AG20443 (cell line): Measurements from ENCODE around the gene MUS81.

ENCODE experiments used
- DNase-seq: peaks from one replicate; pipeline ENCODE4 v3.0.0; 2012; ENCODE audit warnings: low spot score, mixed read lengths

Gene MUS81

GRCh38 chr11:65892661-65893317, 32.6 kb downstream of the MUS81 start:
- no peak for DNase-seq

DNA sequence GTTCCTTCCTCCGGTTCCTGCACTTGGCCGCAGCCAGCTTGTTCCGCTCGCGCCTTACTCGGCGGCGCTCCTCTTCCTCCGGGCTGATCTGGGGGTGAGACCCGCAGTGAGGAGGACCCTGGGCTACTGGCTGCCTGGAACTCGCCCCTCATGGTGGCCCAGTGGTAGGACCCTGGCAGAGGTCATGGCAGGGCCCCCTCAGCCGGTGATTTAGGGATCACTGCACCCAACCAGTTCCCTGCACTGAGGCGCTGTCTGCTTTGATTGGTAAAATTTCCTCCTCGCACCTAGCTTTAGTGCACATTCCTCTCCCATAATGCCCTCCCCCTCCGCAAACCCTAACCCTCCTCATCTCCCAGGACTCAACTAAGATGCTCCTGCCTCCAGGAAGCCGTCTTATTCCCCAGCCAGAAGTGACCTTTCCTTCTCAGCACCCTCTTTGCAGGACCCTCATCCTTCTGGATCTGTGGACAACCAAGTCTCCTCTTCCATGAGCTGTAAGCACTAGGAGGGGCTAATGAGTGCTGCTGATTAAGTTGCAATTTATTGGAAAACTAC, 33.9 kb downstream of the MUS81 start:
- no peak for DNase-seq

GRCh38 chr11:65895482-65895981, 35.3 kb downstream of the MUS81 start:
- no peak for DNase-seq

DNA sequence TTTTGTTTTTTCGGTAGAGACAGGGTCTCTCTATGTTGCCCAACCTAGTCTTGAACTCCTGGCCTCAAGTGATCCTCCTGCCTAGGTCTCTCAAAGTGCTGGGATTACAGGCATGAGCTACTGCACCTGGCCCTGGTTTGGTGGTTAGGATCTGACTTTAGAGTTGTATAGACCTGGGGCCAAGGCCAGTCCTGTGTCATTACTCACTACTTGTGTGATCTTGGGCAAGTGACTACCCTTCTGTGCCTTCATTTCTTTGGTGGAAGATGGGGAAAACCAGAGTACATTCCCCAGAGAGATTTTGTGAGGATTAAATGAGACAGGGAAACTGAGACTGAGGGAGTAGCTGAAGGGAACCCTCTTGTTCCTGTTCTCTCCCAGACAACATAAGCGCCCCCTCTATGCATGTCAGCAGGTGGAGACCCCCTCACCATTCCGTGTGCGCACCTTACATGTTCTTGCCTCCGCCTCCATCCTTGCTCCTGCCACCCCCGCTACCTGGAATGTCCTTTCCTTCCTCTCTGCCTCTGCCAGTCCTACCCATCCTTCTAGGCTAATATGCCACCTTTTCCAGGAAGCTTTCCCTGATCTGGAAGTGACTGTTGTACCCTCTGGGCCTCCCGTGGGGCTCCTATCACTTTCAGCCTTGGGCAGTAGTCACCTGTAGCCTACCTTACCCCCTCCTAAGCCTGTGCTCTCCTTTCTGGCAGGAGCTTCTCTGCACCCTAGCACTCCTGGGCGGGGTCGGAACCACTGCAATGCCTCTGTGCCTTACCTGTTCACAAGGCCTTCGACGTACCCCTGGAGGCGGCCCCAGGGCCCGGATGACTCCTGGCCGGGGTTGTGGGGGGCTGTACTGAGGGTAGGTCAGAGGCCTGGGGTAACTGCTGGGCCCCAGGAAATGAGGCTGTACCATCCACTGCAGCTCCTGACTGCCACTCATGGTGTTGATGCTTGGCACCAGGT, 36.1 kb downstream of the MUS81 start:
- DNase-seq: no peak

- DNase-seq: no peak
Observed at GRCh38 chr11:65897020-65897471, 36.8 kb downstream of the MUS81 start.

- no peak for DNase-seq
Observed at GRCh38 chr11:65898656-65899355, 38.6 kb downstream of the MUS81 start.

GRCh38 chr11:65899356-65900124, 39.3 kb downstream of the MUS81 start:
- peak; percentile 84 for DNase-seq

GRCh38 chr11:65900125-65900898, 40.1 kb downstream of the MUS81 start, which contains the start of gene FOSL1:
FOSL1 (minus strand) TSS chr11:65900388; CDS start chr11:65900339, 49 bp downstream.
- DNase-seq: peak; percentile 95

- DNase-seq: no peak
Observed at GRCh38 chr11:65900899-65901180, 40.6 kb downstream of the MUS81 start.

- peak; percentile 86 for DNase-seq
Observed at GRCh38 chr11:65903068-65903481, 42.8 kb downstream of the MUS81 start.

DNA sequence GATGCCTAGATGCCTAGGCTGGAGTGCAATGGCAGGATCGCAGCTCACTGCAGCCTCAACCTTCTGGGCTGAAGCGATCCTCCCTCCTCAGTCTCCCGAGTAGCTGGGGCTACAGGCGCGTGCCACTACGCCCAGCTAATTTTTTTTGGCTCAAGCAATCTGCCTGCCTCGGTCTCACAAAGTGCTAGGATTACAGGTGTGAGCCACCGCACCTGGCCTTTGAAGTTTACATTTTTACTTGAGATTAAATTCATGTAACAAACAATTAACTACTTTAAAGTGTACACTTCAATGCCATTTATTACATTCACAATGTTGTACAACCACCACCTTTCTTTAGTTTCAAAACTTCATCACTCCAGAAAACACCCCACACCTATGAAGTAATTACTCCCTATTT, 43.5 kb downstream of the MUS81 start:
- DNase-seq: no peak

DNA sequence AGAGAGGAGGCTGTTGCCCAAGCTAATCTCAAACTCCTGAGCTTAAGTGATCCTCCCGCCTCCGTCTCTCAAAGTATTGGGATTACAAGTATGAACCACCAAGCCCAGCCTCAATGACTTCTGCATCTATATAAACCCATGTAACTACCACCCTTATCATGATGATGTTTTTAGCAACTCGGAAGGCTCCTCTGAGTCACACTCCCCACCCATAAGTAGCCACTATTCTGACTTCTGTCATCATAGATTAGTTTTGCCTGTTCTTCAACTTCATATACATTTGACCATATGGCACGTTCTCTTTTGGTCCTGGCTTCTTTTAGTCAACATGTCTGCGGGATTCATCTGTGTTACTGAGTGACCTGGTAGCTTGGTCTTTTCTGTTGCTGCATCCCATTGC, 46.4 kb downstream of the MUS81 start:
- DNase-seq: no peak

GRCh38 chr11:65907878-65908277, 47.6 kb downstream of the MUS81 start:
- DNase-seq: no peak

- peak; percentile 88 for DNase-seq
Observed at GRCh38 chr11:65911682-65912568, 51.7 kb downstream of the MUS81 start.

GRCh38 chr11:65912845-65913244, 52.6 kb downstream of the MUS81 start:
- DNase-seq: peak; percentile 55

DNA sequence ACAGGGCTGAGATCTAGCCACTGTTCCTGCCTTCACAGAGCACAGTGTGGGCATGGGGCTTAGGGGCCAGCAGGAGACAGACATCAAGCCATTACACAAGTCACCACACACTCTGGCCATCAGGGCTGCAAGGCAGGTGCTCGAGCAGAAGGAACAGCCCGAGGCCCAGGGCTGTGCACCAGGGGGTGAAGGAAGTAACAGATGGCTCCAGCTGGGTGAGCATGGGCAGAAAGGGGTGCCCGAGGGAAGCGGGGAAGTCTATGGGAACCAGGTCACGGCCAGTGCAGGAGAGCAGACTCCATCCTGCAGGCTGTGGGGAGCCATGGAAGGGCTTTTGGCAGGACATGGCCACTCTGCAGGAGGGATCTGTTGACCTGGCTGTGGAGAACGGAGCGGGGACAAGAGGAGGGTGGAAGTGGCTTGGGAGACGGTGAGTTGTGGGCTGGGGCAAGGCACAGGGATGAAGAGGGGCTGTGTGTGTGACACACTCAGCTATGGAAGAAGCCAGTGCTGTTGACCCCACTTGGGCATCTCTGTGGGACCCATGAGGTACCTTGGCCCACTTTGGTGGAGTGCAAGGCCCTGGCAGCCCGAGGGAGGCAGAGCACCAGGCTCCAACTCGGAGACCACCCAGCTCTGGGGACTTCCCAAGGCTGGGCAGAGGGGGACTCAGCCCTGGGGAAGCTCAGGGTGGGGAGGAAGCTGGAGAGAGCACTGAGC, 55.0 kb downstream of the MUS81 start:
- no peak for DNase-seq

- peak; percentile 92 for DNase-seq
Observed at GRCh38 chr11:65915821-65916251, 55.6 kb downstream of the MUS81 start.
